Activated CD8-positive, alpha-beta memory T cell treated with anti-CD3 and anti-CD28 coated beads for 4 hours (primary cell): Measurements from ENCODE around the gene ANKRD9.
"Not testable (repeated sequence)": the region's sequence is repeated elsewhere in the genome, so short reads cannot be mapped to it uniquely, and the experiment has no call there.

Experiments
- DNase-seq, 2 donors: peaks; one replicate each; pipeline ENCODE4 v3.0.0-alpha.2; 2020; ENCODE audit warnings: low read depth in 2 of 2

The ANKRD9 gene

GRCh38 chr14:102509746-102510615, at the start of gene ANKRD9:
Gene ANKRD9, minus strand, starts transcription at chr14:102509776. Its CDS starts 1,887 bp downstream, at chr14:102507889.
- peak; percentile 73 to 80 for DNase-seq

- no peak for DNase-seq
Measured at GRCh38 chr14:102558556-102558955, 49.0 kb upstream of the ANKRD9 start.

DNA sequence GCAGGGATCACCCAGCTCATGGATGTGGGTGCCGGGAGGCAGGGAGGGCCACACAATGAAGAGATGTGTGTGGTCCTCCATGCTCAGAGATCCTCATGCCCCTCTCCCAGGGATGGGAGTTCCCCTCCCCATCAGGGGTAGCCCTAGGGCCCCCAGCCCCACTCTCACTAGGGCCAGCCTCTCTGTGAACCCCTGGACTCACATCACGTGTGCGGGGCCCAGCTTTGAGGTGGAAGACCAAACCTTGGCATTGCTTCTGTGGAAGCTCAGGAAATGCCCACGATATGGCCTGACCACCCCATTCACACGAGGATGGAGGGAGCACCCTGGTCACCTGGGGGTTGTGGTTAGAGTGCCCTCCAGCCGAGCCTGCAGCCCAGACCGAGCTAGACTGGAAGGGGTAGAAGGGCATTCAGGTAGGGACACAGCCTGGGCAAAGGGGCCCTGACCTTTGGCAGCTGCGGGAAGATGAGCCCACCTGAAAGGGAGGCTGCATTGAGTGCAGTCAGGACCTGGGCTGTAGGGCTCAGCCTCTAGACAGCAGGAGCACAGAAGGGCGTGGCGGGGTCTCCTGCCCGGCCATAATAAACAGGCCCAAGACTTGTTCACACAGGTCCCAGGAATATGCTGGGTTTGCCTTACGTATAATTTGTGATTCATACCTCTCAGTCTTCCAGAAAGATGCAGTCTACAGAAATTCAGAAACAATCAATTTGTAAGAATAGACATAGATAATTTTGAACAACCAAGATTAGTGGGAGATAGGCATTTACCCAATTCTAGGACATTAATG, 48.1 kb upstream of the ANKRD9 start:
- no peak for DNase-seq

DNA sequence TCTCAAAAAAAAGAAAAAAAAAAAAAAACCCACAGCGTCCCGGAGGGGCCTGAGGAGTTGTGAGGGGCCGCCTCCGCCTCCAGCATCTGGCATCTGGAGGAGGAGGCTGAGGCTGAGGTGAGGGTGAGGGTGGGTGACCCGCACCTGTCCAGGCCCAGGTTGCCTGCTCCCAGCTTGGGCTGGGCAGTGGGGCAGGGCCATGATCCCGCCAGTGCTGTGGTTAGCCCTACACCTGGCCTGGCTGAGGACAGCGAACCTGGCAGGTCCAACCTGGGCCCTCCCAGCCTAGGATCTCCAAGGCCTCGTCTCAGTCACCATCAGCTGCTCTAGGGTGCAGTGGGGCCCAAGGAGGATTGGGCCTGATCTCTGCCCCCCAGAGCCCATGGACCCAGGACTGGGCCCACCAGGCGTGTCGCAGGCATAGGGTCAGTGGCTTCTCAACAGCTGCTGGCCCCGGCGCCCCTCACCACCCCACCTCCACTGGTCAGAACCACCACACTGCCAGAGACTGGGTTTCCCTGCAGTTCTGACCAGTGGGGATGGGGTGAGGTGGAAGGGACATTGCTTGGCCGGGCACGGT, 46.6 kb upstream of the ANKRD9 start:
- DNase-seq: no peak

GRCh38 chr14:102554821-102555819, 45.5 kb upstream of the ANKRD9 start:
- DNase-seq: peak; percentile 12 to 34

- no peak for DNase-seq
Measured at GRCh38 chr14:102551995-102552705, 42.6 kb upstream of the ANKRD9 start.

- DNase-seq: not testable (repeated sequence)
Measured at GRCh38 chr14:102550927-102551401, 41.4 kb upstream of the ANKRD9 start.

DNA sequence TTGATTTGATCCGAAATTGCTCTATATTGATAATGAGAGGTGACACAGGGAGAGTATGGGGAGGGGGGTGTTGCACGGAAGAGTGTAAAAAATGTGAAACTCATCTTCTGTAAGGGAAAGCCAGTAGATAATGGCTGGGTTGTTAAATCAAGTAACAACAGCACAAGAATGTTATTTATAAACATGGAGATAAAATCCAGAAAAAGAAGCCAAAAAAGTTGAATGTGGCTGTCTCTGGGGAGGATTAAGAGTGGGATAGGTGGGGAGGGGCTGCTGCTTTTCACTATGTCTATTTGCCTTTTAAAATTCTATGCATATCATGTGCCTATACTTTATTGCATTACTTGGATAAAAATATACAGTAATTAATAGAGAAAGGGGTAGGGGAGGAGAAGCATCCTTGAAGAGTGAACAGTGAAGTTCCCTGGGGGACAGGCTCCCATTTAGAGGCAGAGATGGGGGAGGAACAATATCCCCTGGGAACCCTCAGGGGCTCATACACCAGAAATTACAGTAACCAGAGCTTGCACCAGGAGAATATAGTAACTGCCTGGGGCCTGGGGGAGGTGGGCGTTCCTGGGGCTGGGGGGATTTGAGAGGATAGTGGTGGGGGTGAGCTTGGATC, 39.2 kb upstream of the ANKRD9 start:
- no peak for DNase-seq

GRCh38 chr14:102545461-102546265, 36.1 kb upstream of the ANKRD9 start:
- DNase-seq: no peak

- no peak for DNase-seq
Measured at GRCh38 chr14:102544747-102545460, 35.3 kb upstream of the ANKRD9 start.

DNA sequence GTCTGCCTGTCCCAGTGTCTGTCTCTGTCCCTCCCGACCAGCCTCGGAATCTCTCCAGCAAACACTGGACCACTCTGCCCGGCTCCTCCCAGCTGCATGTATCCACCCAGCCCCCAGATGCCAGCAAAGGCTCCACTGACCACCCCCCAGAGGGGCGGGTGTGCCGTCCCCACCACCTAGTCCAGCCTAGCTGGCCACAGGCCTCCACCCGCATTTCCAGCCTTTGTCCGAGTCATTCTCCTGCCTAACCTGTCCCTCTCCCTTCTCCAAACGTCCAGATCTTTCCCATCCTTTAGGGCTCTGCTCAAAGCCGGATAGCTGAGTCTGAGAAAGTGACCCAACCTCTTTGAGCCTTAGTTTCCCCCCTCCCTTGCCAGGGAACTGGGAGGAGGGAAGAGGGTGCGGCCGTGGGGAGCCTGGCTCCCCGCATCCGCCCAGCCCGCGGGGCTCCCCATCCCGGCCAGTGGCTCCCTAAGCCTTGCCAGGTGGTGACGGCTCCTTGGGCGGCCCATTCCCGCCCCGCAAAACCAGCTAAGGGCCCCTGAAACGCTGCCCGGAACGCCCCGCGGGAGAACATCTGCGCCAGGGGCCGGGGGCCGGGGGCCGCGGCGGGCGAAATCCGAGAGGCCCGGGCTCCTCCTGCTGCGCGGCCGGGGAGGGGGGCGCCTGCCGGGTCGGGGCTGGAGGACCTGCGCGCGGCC, 34.6 kb upstream of the ANKRD9 start:
- DNase-seq: no peak

GRCh38 chr14:102541771-102542170, 32.2 kb upstream of the ANKRD9 start:
- DNase-seq: no peak

GRCh38 chr14:102541029-102541491, 31.5 kb upstream of the ANKRD9 start:
- not testable (repeated sequence) for DNase-seq

- DNase-seq: no peak
Measured at GRCh38 chr14:102540315-102541028, 30.9 kb upstream of the ANKRD9 start.

DNA sequence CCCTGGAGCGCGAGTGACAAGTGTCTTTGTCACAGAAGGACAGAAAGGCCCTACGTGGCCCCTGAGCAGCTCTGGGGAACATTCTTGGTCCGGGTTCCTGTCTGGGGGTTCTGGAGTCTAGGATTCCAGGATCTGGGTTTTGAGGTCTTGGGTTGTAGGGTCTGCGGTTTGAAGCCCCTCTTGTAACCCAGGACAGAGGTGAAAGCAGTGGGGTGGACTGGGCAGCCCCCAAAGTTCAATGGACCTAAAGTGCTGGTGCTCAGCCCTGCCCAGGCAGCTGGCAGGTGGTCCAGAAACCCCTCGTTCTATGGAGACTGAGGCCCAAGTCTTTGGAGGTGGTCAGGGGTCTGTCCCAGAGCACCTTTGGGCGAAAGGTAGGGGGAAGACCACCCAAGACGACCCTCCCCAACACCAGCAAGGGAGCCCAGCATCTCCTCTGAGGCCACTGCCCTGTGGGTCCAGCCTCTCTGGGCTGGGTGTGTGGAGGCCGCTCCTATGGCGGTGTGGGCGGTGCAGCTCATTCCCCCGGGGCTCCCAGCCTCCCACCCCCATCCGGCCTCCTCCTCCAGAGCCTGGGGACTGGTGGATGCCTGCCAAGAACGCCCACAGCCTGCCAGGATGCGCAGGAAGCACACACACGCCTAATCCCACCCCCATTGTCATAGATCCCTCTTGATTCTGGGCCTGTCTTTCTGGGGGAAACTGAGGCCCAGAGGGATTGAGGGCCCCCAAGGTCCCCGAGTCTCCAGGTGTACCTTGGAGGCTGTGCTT, 30.2 kb upstream of the ANKRD9 start:
- no peak for DNase-seq
